OCI-LY1 (cell line): Measurements from ENCODE around the gene RASA3.

Experiments used
- EZH2 ChIP-seq: fragments of 200-600 bp; sonication (generic), shearing (Covaris generic); IDR thresholded peaks from 2 replicates; pipeline ENCODE4 v1.8.0; 2017; ENCODE audit warnings: borderline replicate concordance, mixed run types, mild to moderate bottlenecking, antibody characterized with exemption, low read length, moderate library complexity, mixed read lengths
- TF ChIP-seq, protein P1 (sequence below): fragments of 200-600 bp; sonication (generic), shearing (Covaris generic); IDR thresholded peaks from 2 replicates; pipeline ENCODE4 v1.5.1; 2017; ENCODE audit warnings: mild to moderate bottlenecking, antibody characterized with exemption, low read length, moderate library complexity, mixed read lengths

DNA sequence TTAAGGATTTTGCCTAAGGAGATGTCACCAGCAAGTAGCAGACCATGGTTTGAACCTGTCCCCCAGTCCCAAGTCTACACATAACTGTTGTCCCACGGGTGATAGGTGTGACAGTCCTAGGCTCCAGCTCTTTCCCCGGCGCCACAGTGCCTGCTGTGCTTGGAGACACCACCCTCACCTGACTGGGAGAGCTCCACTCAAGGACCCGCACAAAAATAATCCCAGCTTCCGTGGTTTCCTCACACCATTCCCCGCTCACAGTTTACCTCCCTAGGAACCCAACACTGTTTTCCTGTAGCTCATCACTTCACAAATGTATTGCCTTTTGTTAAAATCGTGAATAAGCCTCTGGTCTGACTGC lies 19.8 kb upstream of the RASA3 start:
- TF ChIP-seq, protein P1, sequence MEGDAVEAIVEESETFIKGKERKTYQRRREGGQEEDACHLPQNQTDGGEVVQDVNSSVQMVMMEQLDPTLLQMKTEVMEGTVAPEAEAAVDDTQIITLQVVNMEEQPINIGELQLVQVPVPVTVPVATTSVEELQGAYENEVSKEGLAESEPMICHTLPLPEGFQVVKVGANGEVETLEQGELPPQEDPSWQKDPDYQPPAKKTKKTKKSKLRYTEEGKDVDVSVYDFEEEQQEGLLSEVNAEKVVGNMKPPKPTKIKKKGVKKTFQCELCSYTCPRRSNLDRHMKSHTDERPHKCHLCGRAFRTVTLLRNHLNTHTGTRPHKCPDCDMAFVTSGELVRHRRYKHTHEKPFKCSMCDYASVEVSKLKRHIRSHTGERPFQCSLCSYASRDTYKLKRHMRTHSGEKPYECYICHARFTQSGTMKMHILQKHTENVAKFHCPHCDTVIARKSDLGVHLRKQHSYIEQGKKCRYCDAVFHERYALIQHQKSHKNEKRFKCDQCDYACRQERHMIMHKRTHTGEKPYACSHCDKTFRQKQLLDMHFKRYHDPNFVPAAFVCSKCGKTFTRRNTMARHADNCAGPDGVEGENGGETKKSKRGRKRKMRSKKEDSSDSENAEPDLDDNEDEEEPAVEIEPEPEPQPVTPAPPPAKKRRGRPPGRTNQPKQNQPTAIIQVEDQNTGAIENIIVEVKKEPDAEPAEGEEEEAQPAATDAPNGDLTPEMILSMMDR, result no peak
- TF ChIP-seq EZH2, result no peak
